GM21447 (cell line): ENCODE data around the gene SWI5.

Experiments
- ATAC-seq: cut with Tn5 transposase; IDR thresholded peaks from one replicate; pipeline ENCODE4 v1.9.1; 2021; ENCODE audit not compliant: unreplicated experiment

SWI5 gene

GRCh38 chr9:128251732-128252100, 24.4 kb upstream of the SWI5 start:
- ATAC-seq, result no peak

GRCh38 chr9:128252317-128253139, 23.5 kb upstream of the SWI5 start:
- no peak for ATAC-seq

GRCh38 chr9:128253140-128253990, 22.7 kb upstream of the SWI5 start:
- no peak for ATAC-seq

GRCh38 chr9:128253991-128254346, 22.1 kb upstream of the SWI5 start:
- ATAC-seq, result no peak

- ATAC-seq, result no peak
These were observed 21.7 kb upstream of the SWI5 start for GRCh38 chr9:128254362-128254761.

DNA sequence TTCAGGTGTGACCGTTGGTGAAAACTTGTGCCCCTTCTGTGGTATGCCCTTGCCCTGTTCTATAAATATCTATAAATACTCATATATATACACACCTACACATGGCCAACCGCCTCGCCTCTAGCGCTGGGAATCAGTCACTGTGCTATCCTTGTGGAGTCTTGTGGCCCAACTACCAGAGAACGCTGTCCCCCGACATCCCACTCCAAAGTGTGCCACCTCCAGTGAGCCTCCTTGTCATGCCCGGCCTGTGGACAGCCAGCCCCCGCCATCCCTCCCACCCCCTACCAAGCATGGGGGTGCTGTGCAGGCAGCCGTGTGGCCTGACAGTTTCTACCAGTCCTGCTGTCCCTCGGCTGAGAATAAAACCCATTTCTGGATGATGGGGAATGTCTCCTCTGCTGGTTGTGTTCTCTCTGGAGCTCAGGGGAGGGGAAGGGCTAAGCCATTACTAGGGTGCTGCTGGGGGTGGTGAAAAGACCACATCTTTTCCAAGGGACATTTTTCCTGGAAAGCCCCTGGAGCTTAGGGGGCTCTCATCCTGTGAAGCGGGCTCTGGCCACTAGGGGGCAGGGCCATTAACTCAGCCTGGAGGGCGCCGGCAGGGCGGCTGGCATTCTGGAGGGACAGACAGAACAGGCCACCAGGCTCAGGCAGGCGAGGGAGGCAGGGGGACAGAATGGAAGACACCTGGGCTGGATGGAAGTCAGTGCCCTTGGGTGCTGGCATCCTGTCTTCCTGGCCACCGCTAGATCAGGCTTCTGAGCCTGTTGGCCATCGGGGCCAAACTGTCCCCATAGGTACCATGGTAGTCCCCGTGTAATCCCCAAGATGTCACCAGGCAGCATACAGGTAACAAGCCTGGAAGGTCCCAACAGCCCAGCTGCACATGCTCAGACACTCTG, 21.0 kb upstream of the SWI5 start:
- ATAC-seq, result no peak

GRCh38 chr9:128257086-128257825, 18.8 kb upstream of the SWI5 start:
- no peak for ATAC-seq

- ATAC-seq, result no peak
These were observed 18.2 kb upstream of the SWI5 start for GRCh38 chr9:128257907-128258306.

- ATAC-seq, result no peak
These were observed 17.8 kb upstream of the SWI5 start for GRCh38 chr9:128258326-128258725.

DNA sequence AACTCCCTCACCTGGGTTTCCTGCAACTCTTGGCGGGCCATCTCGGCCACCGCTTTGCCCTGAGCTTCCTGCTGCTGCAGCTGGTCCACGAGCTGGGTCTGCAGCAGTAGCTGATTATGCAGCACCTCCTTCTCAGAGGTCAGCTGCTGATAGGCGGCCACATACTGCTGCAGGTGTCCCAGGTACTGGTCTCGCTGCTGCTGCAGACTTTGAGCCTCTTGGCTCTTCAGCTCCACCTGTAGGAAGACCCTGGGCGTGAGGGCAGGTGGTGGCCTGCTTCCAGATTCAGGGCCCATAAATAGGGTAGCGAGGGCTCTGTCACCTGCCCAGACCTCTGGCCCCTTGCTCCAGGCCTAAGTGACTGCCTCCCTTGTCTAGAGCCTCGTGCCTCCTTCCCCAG, 16.9 kb upstream of the SWI5 start:
- ATAC-seq, result no peak

DNA sequence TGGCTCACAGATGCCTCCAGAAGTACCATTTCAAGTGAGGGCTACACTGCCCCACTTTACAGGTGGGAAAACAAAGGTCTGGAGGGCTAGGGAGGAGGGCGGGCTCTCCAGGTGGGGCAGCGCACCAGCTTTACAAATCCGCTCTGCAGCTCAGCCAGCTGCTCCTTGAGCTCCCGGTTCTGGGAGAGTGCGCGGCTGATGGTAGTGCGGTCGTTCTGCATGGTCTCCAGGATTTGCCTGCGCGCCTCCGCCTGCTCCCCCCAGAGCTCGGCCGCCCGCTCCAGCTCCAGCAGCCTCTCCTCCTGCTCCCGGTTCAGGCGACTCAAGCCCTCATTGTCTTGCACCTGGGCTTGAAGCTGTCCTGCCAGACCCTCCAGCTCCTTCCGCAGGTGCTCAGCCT, 15.7 kb upstream of the SWI5 start:
- ATAC-seq, result no peak

GRCh38 chr9:128262687-128263086, 13.4 kb upstream of the SWI5 start:
- ATAC-seq, result no peak

GRCh38 chr9:128265348-128265847, 10.7 kb upstream of the SWI5 start:
- no peak for ATAC-seq

DNA sequence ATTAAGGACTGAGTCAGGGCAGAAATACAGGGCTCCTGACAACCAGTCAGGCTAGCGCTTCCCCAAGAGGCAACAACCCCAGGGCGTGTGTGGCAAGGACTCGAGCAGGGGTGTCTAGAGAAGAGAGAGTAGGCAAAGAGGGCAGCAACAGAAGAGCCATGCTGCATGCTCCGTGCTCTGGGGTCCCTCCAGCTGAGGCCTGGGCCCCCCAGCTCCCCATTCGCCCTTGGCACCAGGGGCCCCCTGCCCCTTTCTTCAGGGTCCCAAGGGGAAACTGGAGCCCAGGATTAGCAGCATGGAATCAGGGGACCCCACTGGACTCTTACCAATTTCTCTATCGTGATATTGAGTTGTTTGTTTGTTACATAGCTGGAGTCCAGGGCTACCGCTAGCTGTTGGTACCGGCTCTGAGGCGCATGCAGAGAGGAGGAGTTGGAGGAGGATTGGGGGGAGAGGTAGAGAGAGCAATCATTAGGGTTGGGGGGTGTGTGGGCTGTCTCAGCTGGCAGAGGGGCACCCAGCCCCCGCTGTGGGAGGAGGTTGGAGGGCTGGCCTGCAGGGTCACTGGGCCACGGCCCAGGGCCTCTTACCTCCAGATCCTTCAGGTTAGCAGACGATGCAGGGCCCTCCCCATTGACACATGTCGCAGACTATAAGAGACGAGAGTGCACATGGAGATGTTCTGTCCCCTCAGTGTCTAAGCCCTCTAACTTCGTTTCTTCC, 9.0 kb upstream of the SWI5 start:
- ATAC-seq, result no peak

GRCh38 chr9:128271112-128271511, 5.0 kb upstream of the SWI5 start:
- no peak for ATAC-seq

DNA sequence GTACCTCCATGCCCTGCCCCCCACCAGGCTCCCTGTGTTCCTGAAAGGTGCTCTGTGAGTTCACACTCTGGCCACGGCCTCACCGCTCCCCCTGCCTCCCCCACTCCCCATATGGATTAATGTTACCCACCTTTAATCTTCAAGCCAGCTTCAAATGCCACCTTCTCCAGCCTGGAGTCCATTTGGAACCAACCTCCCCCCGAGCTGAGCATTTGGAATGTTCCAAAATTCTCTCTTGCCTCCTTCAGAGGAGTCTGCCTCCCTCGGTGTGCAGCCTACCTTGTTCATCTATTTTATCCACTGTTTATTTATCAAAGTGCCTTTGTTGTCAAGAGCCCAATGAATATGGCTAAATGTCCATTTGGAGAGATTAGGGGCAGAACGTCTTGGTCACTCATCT, 4.6 kb upstream of the SWI5 start:
- ATAC-seq, result no peak

DNA sequence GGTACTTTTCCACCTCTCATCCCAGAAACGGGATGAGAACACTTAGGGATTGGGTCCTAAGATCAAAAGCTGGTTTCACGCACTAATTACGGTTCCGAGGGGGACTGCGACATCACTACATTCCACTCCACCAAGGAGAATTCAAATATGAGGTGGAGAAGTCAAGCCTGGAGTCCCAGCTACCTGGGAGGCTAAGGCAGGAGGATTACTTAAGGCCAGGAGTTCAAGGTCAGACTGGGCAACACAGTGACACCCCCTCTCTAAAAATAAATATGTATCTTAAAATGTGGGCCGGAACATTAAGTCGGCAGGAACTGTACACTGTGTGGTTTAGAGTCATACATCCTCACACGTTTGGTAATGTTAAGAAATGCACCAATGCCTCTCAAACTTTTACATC, 1.8 kb upstream of the SWI5 start:
- ATAC-seq, result no peak

DNA sequence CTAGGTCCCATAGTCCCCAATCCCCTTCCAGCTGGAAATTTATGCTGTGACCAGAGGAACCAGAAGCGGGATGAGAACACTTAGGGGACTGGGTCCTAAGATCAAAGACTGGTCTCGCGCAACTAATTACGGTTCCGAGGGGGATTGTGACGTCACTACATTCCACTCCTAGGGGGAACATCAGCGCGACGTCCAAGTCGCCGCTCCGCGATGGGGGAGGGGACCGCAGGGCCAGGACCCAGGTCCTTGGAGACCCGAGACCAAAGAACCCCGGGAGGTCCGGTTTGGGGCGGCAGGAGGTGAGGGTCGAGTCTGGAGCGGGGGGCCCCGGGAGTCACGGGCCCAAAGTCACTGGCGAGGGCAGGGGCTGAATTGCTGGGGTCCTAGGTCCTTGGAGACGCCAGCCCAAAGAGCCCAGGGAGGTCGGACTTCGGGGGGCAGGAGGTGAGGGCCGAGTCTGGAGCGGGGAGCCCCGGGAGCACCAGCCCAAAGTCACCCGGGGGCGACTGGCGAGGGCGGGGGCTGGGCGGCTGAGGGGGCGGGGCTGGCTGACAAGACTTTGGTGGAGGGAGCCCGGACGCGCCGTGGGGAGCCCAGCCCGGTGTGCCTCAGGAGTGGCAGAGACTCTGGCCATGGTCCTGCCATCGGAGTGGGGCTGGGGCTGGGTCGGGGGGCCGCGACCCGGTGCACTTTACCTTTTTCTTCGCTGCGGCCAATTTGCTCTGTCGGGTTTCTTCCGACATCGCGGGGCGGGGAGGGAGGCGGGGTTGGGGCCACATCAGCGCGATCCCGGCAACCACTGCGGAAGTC, 673 bp upstream of the SWI5 start, which contains the start of gene GOLGA2:
GOLGA2 (minus strand) TSS at position 810 of the 810 bp plus-strand sequence; CDS start at position 779, 31 bp downstream.
- ATAC-seq, result peak; percentile 50
